ENCODE results near the gene TUT7.
"Not testable (repeated sequence)": the region's sequence is repeated elsewhere in the genome, so short reads cannot be mapped to it uniquely, and the experiment has no call there.

DNA sequence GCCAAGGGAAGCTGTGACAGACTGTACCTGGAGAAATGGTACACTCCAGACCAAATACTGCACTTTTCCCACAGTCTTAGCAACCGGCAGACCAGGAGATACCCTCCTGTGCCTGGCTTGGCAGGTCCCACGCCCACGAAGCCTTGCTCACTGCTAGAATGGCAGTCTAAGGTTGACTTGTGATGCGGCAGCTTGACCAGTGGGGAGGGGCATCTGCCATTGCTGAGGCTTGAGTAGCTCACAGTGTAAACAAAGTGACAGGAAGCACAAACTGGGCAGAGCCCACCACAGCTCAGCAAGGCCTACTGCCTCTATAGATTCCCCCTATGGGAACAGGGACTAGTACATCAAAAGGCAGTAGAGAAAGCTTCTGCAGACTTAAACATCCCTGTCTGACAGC is 36.0 kb upstream of the TUT7 start:
- TF ChIP-seq EZH2 (IDR thresholded peaks at IDR 0.05; ENCODE audit: low read depth); CTCF (conservative IDR thresholded peaks at IDR 0.05): not testable (repeated sequence)

All from PC-9 (cell line).